NCI-H2227 treated with DMSO at 0.1 percent for 48 hours (cell line): ENCODE measurements around the gene MC5R.

Source experiments
- DNase-seq: peaks from one replicate; lab custom pipeline; 2025; lab: John Stamatoyannopoulos, UW

MC5R gene

DNA sequence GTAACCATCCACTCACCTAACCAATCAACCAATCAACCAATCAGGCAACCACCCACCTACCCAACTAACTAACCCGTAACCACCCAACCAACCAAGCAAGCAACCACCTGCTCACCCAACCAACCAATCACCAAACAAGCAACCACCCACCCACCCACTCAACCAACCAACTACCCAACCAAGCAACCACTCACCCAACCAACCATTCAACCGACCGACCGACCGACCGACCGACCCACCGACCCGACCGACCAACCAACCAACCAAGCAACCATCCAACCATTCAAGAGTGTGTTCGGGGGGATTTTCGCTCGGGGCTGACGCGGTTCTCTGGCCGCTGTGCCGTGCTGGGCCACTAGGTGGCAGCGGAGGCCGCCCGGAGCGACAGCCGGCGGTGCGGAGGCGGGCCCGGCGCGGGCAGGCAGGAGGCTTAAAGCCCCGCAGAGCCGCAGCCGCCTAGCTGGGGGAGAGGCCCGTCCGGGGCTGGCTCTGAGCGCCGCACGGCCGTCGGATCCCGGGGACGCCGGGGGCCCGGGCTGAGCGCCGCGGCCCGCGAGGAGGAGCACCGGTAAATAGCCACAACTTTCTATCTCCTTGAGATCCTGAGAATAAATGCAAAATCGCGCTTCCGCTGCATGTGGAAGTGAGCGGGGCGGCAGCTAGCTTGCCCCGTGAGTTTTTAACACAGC, at the start of gene MC5R:
TSS of gene MC5R (plus strand) at position 443 of the 689 bp plus-strand sequence. CDS start 1,617 bp downstream, outside the sequence.
- peak; percentile 49 for DNase-seq

GRCh38 chr18:13775058-13775457, 48.9 kb upstream of the MC5R start:
- no peak for DNase-seq

DNA sequence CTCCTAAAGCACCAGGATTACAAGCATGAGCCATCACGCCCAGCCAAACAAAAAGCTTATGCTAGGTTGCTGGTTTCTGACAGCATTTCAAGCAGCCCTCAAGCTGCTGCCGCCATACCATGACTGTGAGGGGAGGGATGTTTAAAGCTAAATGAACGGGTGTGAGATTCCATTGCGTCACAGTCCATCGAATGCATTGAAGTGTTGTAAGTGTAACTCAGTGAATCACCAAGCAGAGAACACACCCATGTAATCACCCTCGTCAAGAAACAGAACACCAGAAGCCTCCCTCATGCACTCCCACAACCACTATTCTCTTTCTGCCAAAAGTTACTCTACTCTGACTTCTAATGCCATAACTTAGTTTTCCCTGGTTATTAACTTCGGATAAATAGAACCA, 32.8 kb upstream of the MC5R start:
- no peak for DNase-seq

- DNase-seq = no peak
Observed at GRCh38 chr18:13793819-13794218, 30.1 kb upstream of the MC5R start.

DNA sequence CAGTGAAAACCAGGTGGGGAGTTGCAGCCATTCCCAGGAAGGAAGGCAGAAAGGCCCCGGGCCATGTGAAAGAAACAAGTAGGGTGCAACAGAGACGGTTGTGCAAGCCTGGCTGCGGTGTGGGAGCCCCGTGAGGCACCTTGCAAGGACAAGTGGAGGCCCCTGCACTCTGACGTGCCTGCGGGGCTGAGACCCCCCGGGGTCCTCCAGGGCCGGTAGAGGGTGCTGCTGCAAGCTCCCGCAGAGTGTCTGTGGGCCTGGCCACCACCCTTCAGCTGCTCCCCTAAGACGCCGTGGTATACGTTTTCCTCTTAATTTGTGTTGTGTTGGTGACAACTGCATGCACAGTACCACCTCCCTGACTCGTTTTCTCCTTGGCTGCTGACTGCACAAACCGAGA, 27.4 kb upstream of the MC5R start:
- DNase-seq = no peak

GRCh38 chr18:13797157-13797611, 26.8 kb upstream of the MC5R start:
- DNase-seq = no peak

GRCh38 chr18:13799396-13799795, 24.6 kb upstream of the MC5R start:
- no peak for DNase-seq

DNA sequence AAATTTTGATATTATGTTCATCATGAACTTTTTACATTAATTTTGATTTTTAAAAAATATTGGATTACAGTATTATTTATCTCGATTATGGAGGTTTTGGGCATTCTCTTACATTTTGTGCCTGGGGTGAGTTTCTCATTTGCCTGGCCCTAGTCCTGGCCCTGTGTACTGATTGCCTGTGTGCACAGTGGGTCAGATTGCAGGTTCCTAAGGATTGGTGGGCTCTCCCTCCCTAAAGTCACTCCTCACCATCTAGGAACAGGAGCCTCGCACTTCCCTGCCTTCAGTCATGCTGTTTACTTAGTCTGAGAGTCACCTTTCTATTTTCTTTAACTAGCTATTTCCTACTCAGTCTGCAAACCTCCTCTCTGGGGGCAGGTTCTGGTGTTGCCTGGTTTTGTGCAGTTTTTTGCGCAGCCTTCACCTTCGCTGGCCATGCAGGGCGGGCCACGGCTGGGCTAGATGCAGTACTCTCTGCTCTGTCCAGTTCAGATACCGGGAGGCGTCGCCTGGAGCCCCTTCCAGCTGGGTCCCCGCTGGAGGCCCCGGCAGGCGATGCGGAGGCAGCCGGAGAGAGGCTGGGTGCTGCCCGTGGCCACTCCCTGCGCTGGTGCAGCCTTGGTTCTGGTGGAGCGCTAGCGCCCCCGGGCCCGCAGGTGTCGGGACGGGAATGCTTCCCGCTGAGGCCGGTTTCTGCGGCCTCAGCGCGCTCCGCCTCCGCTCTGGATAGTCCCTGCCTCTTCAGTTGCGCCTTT, 23.3 kb upstream of the MC5R start:
- DNase-seq = peak; percentile 29

DNA sequence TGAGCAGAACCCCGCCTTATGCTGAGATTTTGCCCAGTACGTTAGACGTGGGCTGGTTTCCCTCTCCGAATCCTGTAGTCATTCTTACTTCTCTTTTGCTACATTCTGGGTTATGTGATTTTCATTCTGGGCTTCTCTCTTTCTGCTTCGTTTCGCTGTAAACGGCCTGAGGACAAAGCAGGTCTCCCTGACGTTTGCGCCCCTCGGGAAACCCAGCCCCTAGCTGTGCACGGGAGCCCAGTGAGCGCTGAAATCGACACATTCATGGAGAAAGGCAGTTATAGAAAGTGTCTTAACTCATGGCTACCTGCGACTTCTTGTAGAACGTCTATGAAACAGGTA, 22.7 kb upstream of the MC5R start:
- no peak for DNase-seq

DNA sequence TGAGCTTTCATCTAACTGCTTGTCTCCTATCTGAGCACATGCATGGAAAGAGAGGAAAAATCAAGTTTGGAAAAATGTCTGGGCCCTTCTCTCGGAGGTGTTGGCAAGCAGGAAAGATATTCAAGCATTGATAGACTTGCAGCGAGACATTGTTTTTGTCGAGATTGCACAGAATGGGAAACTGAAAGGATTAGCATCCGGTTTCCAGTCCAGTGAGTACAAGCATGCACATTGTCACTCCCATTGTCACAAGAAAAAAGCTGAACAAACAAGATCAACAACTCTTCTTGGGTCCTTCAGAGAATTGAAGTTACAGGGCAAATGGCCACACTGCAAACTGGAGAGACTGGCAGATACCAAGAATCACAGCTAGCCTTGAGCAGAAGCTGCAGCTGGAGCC, 19.6 kb upstream of the MC5R start:
- no peak for DNase-seq

DNA sequence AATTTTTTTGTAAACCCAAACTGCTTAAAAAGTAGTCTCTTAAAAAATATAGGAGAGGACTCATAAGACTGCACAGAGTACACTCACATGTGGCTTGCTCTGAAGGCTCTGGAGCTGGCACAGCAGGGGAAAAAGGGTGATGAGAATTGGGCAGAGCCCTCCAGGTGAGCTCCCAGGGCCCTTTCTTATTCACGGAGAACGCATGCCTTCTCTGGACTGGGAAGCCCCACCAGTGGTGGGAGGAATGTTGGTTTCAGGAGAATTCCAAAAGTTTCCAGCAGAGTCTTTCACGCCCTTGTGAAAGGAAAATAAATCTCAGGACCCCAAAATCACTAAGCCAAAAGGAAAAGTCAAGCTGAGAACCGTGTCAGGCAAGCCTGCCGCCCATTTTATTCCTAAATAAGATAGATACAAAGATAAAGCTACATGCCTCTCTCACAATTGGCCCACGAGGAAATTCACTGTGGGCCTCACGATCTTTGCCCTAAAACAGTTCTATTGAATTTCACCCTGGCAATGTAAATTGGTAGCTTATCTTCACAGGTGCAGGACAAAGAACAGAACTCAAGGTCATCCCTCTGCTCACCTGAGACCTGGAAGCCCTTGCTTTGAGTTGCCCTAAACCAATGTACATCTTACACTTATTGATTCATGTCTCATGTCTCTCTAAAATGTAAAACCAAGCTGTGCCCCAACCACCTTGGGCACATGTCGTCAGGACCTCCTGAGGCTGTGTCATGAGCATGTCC, 15.5 kb upstream of the MC5R start:
- no peak for DNase-seq

DNA sequence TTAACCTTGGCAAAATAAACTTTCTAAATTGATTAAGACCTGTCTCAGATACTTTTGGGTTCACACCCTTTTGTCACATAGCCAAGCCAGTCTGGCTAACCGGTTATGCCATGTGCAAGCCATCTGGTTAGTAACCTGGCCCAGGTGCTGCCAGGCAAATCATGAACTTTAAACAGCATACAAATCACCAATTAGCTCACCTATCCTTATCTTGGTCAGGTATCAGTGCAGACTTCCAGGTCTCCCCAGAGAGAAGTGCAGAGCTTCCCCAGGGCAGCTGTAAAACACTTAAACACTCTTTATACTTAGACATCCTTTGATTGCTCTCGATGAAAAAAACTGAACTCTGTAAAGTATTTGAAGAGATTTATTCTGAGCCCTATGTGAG, 14.9 kb upstream of the MC5R start:
- no peak for DNase-seq

GRCh38 chr18:13809531-13810255, 14.3 kb upstream of the MC5R start:
- no peak for DNase-seq

- DNase-seq = no peak
Observed at GRCh38 chr18:13810950-13811485, 12.9 kb upstream of the MC5R start.

DNA sequence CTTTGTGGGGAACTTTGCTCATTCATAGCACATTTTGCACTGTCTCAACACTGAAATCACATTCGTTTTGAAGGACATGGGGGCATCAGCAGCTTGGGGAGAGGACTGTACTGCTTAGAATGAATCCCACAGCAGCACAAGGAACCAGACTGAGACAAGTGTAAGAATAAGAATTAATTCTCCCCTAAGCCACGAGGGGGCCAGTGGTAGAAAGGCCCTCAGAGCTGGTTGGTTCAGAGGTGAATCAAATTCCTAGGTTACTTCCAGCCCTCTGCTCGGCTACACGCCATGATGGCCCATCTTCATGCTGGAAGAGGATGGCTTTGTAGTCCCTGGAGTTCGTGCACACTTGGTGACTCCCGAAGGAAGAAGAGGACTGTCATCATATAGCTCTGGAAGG, 12.0 kb upstream of the MC5R start:
- DNase-seq = no peak

DNA sequence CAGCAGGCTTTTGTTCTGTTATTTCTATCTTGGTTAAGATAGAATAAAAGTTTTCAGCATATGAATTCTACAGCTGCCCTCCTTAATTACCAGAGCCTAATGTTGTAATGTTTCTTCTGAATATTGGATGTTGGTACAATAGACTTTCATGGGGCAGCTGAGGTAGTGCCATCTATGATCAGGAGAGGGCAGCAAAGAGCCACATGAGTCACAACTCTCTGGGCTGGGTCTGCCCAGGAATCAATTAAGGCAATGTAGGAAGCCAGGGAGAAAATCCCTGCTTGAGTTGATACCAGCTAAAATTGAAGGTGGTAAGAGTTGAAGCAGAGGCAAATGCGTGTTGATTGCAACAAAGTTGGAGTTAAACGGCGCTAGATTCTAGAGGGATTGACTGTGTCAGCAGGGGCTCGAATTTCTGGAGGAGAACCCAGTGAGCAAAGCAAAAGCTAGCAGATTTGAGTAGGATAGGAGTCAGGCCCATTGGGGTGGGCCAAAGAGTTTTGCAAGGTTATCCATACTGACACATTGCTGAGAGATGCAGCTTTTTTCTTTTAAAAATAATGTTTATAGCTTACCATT, 10.6 kb upstream of the MC5R start:
- DNase-seq = peak; percentile 6

GRCh38 chr18:13826209-13826608, 2.3 kb downstream of the MC5R start:
- no peak for DNase-seq

DNA sequence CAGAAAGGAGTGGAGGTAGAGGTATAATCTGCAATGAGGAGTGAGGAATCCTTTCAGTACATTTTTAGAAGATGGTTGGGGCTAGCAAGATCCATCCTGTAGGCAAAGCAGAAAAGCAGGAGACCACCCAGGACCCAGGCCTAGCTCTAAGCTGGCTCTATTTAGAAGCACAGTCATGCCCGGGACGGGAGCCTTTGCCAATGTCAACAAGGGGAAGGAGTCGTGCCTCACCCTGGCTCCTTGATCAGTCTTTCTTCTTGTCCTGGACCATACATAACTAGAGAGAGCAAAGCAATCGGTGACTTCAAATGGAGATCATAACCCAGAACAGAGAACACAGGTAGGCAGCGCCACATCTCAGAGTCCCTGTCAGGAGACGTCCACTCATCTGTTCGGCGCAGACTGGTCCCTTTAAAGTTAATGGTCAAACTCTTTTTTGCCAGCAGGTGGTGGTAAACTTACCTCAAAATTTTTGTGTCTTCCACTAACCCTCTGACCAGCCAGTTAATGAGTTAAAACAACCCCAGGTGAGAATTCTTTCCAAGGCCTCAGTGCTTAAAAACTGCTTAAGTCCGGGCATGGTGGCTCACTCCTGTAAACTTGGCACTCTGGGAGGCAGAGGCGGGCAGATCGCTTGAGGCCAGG, 8.0 kb downstream of the MC5R start:
- no peak for DNase-seq

DNA sequence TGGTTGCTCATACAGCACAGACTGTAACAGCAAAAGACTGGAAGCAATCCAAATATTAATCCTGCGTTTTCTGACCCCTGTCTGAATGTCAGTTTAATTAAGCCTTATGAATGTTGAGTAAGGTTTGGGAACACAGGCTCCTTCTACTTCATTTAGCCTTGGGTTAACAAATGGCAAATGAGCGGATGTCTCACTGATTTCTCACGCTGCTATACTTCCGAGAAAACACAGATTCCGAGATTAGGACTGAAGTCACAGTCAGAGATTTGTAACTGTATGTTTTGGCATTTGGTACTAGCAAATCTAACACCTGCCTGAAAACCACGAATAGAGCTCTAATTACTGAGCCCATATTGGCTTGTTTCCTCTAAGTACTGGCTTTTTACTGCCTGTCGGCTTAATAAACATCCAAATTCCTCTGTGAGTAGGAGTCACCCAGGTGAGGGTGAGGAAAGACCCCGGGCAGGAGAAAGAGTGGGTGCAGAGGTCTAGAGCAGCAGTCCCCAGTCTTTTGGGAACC, 10.6 kb downstream of the MC5R start:
- no peak for DNase-seq

DNA sequence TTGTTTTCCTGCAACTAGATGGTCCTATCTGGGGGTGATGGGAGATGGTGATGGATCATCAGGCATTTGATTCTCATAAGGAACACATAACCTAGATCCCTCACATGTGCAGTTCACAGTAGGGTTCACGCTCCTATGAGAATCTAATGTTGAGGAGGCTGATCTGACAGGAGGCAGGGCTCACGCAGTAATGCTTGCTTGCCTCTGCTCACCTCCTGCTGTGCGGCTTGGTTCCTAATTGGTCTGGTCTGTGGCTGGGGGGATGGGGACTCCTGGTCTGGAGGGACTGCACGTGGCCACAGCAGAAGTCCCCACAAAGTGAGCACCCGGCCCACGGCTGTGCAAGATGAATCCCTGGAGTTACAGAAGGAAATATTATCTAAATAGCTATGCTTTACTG, 11.3 kb downstream of the MC5R start:
- no peak for DNase-seq

GRCh38 chr18:13836559-13836958, 12.6 kb downstream of the MC5R start:
- DNase-seq = no peak
